Ramos (cell line): ENCODE measurements around the gene SFT2D2.
"Not testable (repeated sequence)": the region's sequence is repeated elsewhere in the genome, so short reads cannot be mapped to it uniquely, and the experiment has no call there.

Source experiments
- in situ Hi-C: fragments of 300-500 bp; cut with MboI; formaldehyde crosslinking; loops from one replicate; pipeline ENCODE4 v1.14.3; 2022; ENCODE audit warnings: low sequenced_read_pairs; ENCODE audit not compliant: unreplicated experiment

Gene SFT2D2

GRCh38 chr1:168225476-168226190, at the start of gene SFT2D2:
TSS of gene SFT2D2 (plus strand) at chr1:168226004. CDS start at chr1:168226080, 76 bp downstream.
- in situ Hi-C loops, result no loop called here

- in situ Hi-C loops, result no loop called here
Observed at GRCh38 chr1:168178227-168178637, 47.6 kb upstream of the SFT2D2 start.

- in situ Hi-C loops, result no loop called here
Observed at GRCh38 chr1:168178638-168179437, 47.0 kb upstream of the SFT2D2 start, which contains the start of gene TIPRL. TSS of gene TIPRL (plus strand) at chr1:168178962. CDS start at chr1:168179078, 116 bp downstream.

- in situ Hi-C loops, result no loop called here
Observed at GRCh38 chr1:168179438-168180147, 46.2 kb upstream of the SFT2D2 start.

GRCh38 chr1:168180148-168180524, 45.7 kb upstream of the SFT2D2 start:
- in situ Hi-C loops, result no loop called here

- in situ Hi-C loops, result not testable (repeated sequence)
Observed at GRCh38 chr1:168181063-168181720, 44.6 kb upstream of the SFT2D2 start.

- in situ Hi-C loops, result no loop called here
Observed at GRCh38 chr1:168187177-168187576, 38.6 kb upstream of the SFT2D2 start.

- in situ Hi-C loops, result no loop called here
Observed at GRCh38 chr1:168190403-168190802, 35.4 kb upstream of the SFT2D2 start.

- in situ Hi-C loops, result no loop called here
Observed at GRCh38 chr1:168195199-168196135, 30.3 kb upstream of the SFT2D2 start.

- in situ Hi-C loops, result no loop called here
Observed at GRCh38 chr1:168199056-168199455, 26.7 kb upstream of the SFT2D2 start.

- in situ Hi-C loops, result no loop called here
Observed at GRCh38 chr1:168202941-168203654, 22.7 kb upstream of the SFT2D2 start.

GRCh38 chr1:168206111-168206510, 19.7 kb upstream of the SFT2D2 start:
- in situ Hi-C loops, result no loop called here

GRCh38 chr1:168207673-168208072, 18.1 kb upstream of the SFT2D2 start:
- in situ Hi-C loops, result not testable (repeated sequence)

GRCh38 chr1:168210312-168210711, 15.5 kb upstream of the SFT2D2 start:
- in situ Hi-C loops, result no loop called here

- in situ Hi-C loops, result no loop called here
Observed at GRCh38 chr1:168213349-168213748, 12.5 kb upstream of the SFT2D2 start.

- in situ Hi-C loops, result no loop called here
Observed at GRCh38 chr1:168216171-168216570, 9.6 kb upstream of the SFT2D2 start.

- in situ Hi-C loops, result no loop called here
Observed at GRCh38 chr1:168217664-168218063, 8.1 kb upstream of the SFT2D2 start.

GRCh38 chr1:168218658-168219057, 7.1 kb upstream of the SFT2D2 start:
- in situ Hi-C loops, result no loop called here

- in situ Hi-C loops, result no loop called here
Observed at GRCh38 chr1:168220470-168220871, 5.3 kb upstream of the SFT2D2 start.
